K562 (cell line): ENCODE results near the gene PRKCSH. TPM values are rescaled to one million over a fixed set of nuclear protein-coding genes. Genes with fewer than 3 reads are reported as not detected.

ENCODE experiments used
- ASH1L ChIP-seq: fragments of 450-650 bp; IDR thresholded peaks from 2 replicates; pipeline ENCODE4 v1.6.1; 2018; ENCODE audit warnings: borderline replicate concordance, mild to moderate bottlenecking, low read depth; ENCODE audit not compliant: partially characterized antibody
- CBFB ChIP-seq: sonication (generic); formaldehyde crosslinking; IDR thresholded peaks from 2 replicates; pipeline ENCODE4 v1.4.0; 2020; ENCODE audit warnings: mild to moderate bottlenecking, missing genetic modification reagents
- DIDO1 ChIP-seq: fragments of 450-650 bp; IDR thresholded peaks from 2 replicates; pipeline ENCODE4 v1.6.1; 2016; ENCODE audit warnings: low read depth, missing biosample characterization, missing genetic modification characterization
- DMBX1 ChIP-seq: fragments of 250-450 bp; sonication (Bioruptor Pico); IDR thresholded peaks from 2 replicates; pipeline ENCODE4 v1.8.0; 2022; ENCODE audit warnings: inconsistent platforms, mild to moderate bottlenecking, moderate library complexity, borderline replicate concordance
- GABPA ChIP-seq: fragments of 200-800 bp; sonication (Bioruptor generic); conservative IDR thresholded peaks from 2 replicates; pipeline ENCODE4 v1.6.1; 2016; ENCODE audit warnings: low read depth, missing genetic modification characterization, missing compliant biosample characterization
- ILF3 ChIP-seq: fragments of 450-650 bp; IDR thresholded peaks from 2 replicates; pipeline ENCODE4 v1.6.1; 2018; ENCODE audit warnings: antibody characterized with exemption, mild to moderate bottlenecking, moderate library complexity, borderline replicate concordance
- JUNB ChIP-seq: fragments of 450-650 bp; formaldehyde crosslinking; conservative IDR thresholded peaks from 2 replicates; pipeline ENCODE4 v1.4.0; 2020; ENCODE audit warnings: mild to moderate bottlenecking
- PKNOX1 ChIP-seq: fragments of 450-650 bp; IDR thresholded peaks from 2 replicates; pipeline ENCODE4 v1.6.1; 2016
- POLR3G ChIP-seq: IDR thresholded peaks from 2 replicates; pipeline ENCODE4 v1.6.1; 2011; ENCODE audit not compliant: insufficient read length, insufficient replicate concordance; ENCODE audit errors: extremely low read depth
- RFX1 ChIP-seq: fragments of 450-650 bp; IDR thresholded peaks from 2 replicates; pipeline ENCODE4 v1.6.1; 2016; ENCODE audit warnings: mild to moderate bottlenecking, moderate library complexity
- SIN3B ChIP-seq: fragments of 450-650 bp; IDR thresholded peaks from 2 replicates; pipeline ENCODE4 v1.6.1; 2017; ENCODE audit warnings: low read depth, mild to moderate bottlenecking, moderate library complexity
- SRSF1 ChIP-seq: fragments of 200-400 bp; formaldehyde crosslinking; IDR thresholded peaks from 2 replicates; pipeline ENCODE4 v1.6.1; 2017; ENCODE audit warnings: mild to moderate bottlenecking, low read depth, low read length, moderate library complexity
- TAF7 ChIP-seq: fragments of 450-650 bp; IDR thresholded peaks from 2 replicates; pipeline ENCODE4 v1.6.1; 2016; ENCODE audit warnings: missing genetic modification characterization, missing compliant biosample characterization
- TAL1 ChIP-seq: fragments of 450-650 bp; IDR thresholded peaks from 2 replicates; pipeline ENCODE4 v1.6.1; 2016; ENCODE audit warnings: mild to moderate bottlenecking
- TEAD1 ChIP-seq, 2 experiments: fragments of 450-650 bp in 1 of 2; sonication (generic) in 1 of 2; formaldehyde crosslinking; IDR thresholded peaks; 2 replicates each; pipeline versions ENCODE4 v1.4.0 to v1.8.0; 2020 to 2022; ENCODE audit warnings: mild to moderate bottlenecking in 2 of 2, missing genetic modification reagents in 1 of 2
- ZFX ChIP-seq: sonication (generic); formaldehyde crosslinking; IDR thresholded peaks from 2 replicates; pipeline ENCODE4 v1.8.0; 2022; ENCODE audit warnings: mild to moderate bottlenecking, missing genetic modification reagents, moderate library complexity
- ZNF408 ChIP-seq: fragments of 250-450 bp; sonication (Bioruptor Pico); IDR thresholded peaks from 2 replicates; pipeline ENCODE4 v1.4.0; 2020; ENCODE audit warnings: low read depth, mild to moderate bottlenecking, moderate library complexity
- ZNF41 ChIP-seq: fragments of 250-450 bp; sonication (Bioruptor Pico); conservative IDR thresholded peaks from 2 replicates; pipeline ENCODE4 v1.4.0; 2020; ENCODE audit warnings: mild to moderate bottlenecking
- ZNF717 ChIP-seq: fragments of 250-450 bp; sonication (Bioruptor Pico); IDR thresholded peaks from 2 replicates; pipeline ENCODE4 v1.5.0; 2021
- ZNF785 ChIP-seq: fragments of 250-450 bp; sonication (Bioruptor Pico); IDR thresholded peaks from 2 replicates; pipeline ENCODE4 v1.4.0; 2020; ENCODE audit warnings: mild to moderate bottlenecking
- polyA plus RNA-seq, 8 experiments: library from polyadenylated mRNA; depleted of rRNA in 4 of 8; stranded (reverse) in 5 of 8; unstranded in 3 of 8; fragments of >200 nt; fragmentation: Nextera tagmentation in 2 of 8; fragmentation: Illumina TruSeq in 1 of 8; extraction: Ambion mirVana in 2 of 8; extraction: Trizol in 1 of 8; gene quantifications; 2 replicates each; pipeline versions ENCODE4 v1.2.1 to v1.2.3, GENCODE V29; 2011 to 2014; ENCODE audit warnings: inconsistent platforms in 1 of 8, missing spikeins in 1 of 8
- total RNA-seq, 7 experiments: library from RNA; depleted of rRNA in 6 of 7; stranded (reverse); fragments of >200 nt in 6 of 7; fragmentation: Illumina TruSeq in 2 of 7; extraction: Trizol in 2 of 7; gene quantifications; 2 replicates each; pipeline versions ENCODE4 v1.2.1 to v1.2.3, GENCODE V29; 2011 to 2021; ENCODE audit warnings: low replicate concordance in 1 of 7
- TF ChIP-seq, protein P1 (sequence below): sonication (generic); formaldehyde crosslinking; IDR thresholded peaks from 2 replicates; pipeline ENCODE4 v1.8.1; 2023; ENCODE audit warnings: mild to moderate bottlenecking, missing genetic modification reagents
- TF ChIP-seq, protein P2 (sequence below): sonication (generic); formaldehyde crosslinking; IDR thresholded peaks from 2 replicates; pipeline ENCODE4 v1.9.0; 2022; ENCODE audit warnings: mild to moderate bottlenecking, missing genetic modification reagents
- TF ChIP-seq, protein P3 (sequence below): sonication (generic); formaldehyde crosslinking; IDR thresholded peaks from 2 replicates; pipeline ENCODE4 v1.8.0; 2022; ENCODE audit warnings: mild to moderate bottlenecking, missing genetic modification reagents
- TF ChIP-seq, protein P4 (sequence below): fragments of 450-650 bp; IDR thresholded peaks from 2 replicates; pipeline ENCODE4 v1.6.1; 2017; ENCODE audit warnings: antibody characterized with exemption

PRKCSH gene
- total and polyA plus RNA-seq, 9 of the 15 experiments (the other 6 are each of a cell fraction or from before 2014, with no cell fraction given) = 2.3 to 297 (median 48.1) TPM

DNA sequence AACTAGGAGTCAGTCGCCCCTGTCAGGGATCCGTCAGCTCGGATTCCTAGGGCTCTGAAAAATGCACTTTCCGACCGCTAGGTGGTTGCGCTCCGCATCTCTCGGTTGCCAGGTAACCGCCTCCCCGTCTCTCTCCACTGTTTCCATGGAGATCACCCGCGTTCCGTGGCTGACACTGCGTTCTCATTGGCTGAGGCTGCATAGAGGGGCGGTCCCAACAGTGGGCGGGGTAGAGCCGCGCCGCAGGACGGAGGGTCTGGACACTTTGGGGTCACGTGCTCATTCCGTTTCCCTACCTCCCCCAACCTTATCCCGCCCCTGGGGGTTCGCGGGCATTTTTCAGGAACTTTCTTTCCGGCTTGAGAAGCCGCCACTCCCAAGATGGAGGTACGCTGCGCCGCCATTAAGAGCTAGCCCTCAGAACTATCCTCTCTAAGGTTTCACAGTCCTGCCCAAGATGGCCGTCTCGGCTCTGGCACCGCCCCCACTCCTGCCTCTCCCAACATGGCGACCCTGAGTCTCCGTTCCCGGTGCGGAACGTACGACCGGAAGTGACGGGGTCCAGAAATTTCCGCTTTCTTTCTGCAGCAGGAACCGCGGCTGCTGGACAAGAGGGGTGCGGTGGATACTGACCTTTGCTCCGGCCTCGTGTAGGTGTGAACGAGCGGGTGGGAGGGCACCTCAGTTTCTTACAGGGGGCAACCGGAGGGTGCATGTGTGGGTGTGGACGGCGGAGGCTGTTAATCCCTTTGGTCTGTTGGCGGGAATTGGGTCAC, at the start of gene PRKCSH, which contains the start of gene ODAD3 (continued):
- TF ChIP-seq DMBX1 (CRISPR knock-in tag) (peak; percentile 85; the same call in 1 of the 2 replicates), SRSF1 (no peak), PKNOX1 (peak; percentile 96), CBFB (CRISPR knock-in tag) (no peak), TAF7 (tag) (peak; percentile 52; the same call in 1 of the 2 replicates), ZNF785 (CRISPR knock-in tag) (no peak), JUNB (no peak), ZNF717 (CRISPR knock-in tag) (no peak), TEAD1 (CRISPR knock-in tag; IDR thresholded peaks at IDR 0.05) (peak in 1 of 2 experiments; percentile 85; a peak in 2 of 4 replicates), GABPA (tag) (peak; percentile 99), ZNF41 (CRISPR knock-in tag) (no peak), SIN3B (no peak), ASH1L (peak; percentile 13), ILF3 (no peak), ZNF408 (CRISPR knock-in tag) (no peak), DIDO1 (peak; percentile 73), RFX1 (peak; percentile 99), POLR3G (no peak), ZFX (CRISPR knock-in tag) (0 out of 2 replicates have a peak, but pooled peaks have one; percentile 47), TAL1 (no peak)
- TF ChIP-seq, protein P1, sequence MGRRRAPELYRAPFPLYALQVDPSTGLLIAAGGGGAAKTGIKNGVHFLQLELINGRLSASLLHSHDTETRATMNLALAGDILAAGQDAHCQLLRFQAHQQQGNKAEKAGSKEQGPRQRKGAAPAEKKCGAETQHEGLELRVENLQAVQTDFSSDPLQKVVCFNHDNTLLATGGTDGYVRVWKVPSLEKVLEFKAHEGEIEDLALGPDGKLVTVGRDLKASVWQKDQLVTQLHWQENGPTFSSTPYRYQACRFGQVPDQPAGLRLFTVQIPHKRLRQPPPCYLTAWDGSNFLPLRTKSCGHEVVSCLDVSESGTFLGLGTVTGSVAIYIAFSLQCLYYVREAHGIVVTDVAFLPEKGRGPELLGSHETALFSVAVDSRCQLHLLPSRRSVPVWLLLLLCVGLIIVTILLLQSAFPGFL (CRISPR knock-in tag) = no peak
- TF ChIP-seq, protein P2, sequence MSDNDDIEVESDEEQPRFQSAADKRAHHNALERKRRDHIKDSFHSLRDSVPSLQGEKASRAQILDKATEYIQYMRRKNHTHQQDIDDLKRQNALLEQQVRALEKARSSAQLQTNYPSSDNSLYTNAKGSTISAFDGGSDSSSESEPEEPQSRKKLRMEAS = peak; percentile 61
- TF ChIP-seq, protein P3, sequence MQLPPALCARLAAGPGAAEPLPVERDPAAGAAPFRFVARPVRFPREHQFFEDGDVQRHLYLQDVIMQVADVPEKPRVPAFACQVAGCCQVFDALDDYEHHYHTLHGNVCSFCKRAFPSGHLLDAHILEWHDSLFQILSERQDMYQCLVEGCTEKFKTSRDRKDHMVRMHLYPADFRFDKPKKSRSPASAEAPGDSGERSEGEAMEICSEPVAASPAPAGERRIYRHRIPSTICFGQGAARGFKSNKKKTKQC (CRISPR knock-in tag) = 0 out of 2 replicates have a peak, but pooled peaks have one; percentile 10
- TF ChIP-seq, protein P4, sequence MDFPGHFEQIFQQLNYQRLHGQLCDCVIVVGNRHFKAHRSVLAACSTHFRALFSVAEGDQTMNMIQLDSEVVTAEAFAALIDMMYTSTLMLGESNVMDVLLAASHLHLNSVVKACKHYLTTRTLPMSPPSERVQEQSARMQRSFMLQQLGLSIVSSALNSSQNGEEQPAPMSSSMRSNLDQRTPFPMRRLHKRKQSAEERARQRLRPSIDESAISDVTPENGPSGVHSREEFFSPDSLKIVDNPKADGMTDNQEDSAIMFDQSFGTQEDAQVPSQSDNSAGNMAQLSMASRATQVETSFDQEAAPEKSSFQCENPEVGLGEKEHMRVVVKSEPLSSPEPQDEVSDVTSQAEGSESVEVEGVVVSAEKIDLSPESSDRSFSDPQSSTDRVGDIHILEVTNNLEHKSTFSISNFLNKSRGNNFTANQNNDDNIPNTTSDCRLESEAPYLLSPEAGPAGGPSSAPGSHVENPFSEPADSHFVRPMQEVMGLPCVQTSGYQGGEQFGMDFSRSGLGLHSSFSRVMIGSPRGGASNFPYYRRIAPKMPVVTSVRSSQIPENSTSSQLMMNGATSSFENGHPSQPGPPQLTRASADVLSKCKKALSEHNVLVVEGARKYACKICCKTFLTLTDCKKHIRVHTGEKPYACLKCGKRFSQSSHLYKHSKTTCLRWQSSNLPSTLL = no peak
